ENCODE results near the gene F13A1. TPM values are rescaled to one million over a fixed set of nuclear protein-coding genes. Genes with fewer than 3 reads are reported as not detected.

The F13A1 gene
- polyA plus RNA-seq, 1 of the 3 experiments (the other 2 are of a cell fraction) = not detected

GRCh38 chr6:6366803-6367202 is 46.3 kb upstream of the F13A1 start:
- Histone ChIP-seq H2AFZ (ENCODE audit: low read depth) (no peak overlapping the region), H3K4me3 (ENCODE audit: low read depth in 2 of 2, low read length in 1 of 2) (no peak overlapping the region), H4K20me1 (ENCODE audit: insufficient read depth) (no peaks in the 10 kb centered on the region), H3K79me2 (ENCODE audit: insufficient read depth) (no peaks in the 10 kb centered on the region), H3K9me3 (no peaks in the 10 kb centered on the region), H3K4me2 (no peak overlapping the region), H3K27me3 (ENCODE audit: insufficient read depth) (no peaks in the 10 kb centered on the region), H3K9me2 (no peaks in the 10 kb centered on the region), H3K36me3 (replicated peaks in 1 of 2; ENCODE audit: control insufficient read depth in 1 of 2, insufficient read depth in 2 of 2, low read length in 1 of 2) (no peaks in the 10 kb centered on the region), H3F3A (replicated peaks; ENCODE audit: insufficient read depth) (no peaks in the 10 kb centered on the region), H3K27ac (ENCODE audit: low read depth in 2 of 2, low read length in 1 of 2) (no peak overlapping the region), H3K4me1 (ENCODE audit: control insufficient read depth in 1 of 2, insufficient read depth in 2 of 2, low read depth in 1 of 2, low read length in 1 of 2) (no peaks in the 10 kb centered on the region), H3K9ac (no peak overlapping the region)
- ChIA-PET POLR2A (no interaction called here), CTCF (no interaction called here)
- no peak for DNase-seq
- WGBS (ENCODE audit: low lambda C conversion rate) = 9% methylated on average over 8 of the region's 8 CpGs
- TF ChIP-seq ZBTB33 (IDR thresholded peaks at IDR 0.05; ENCODE audit: borderline replicate concordance, low read depth) = no peak
- TF ChIP-seq MAX (IDR thresholded peaks at IDR 0.05; ENCODE audit: low read depth) = no peak
- no peak for TF ChIP-seq CHD2 (IDR thresholded peaks at IDR 0.05; ENCODE audit: low read length, partially characterized antibody)
- TF ChIP-seq SMC3 (IDR thresholded peaks at IDR 0.05; ENCODE audit: low read depth, low read length) = no peak
- no peak for TF ChIP-seq GABPA (IDR thresholded peaks at IDR 0.05; ENCODE audit: low read depth)
- TF ChIP-seq RXRA (IDR thresholded peaks at IDR 0.05; ENCODE audit: borderline replicate concordance, low read depth) = no peak
- no peak for TF ChIP-seq NFIC (IDR thresholded peaks at IDR 0.05; ENCODE audit: borderline replicate concordance)

DNA sequence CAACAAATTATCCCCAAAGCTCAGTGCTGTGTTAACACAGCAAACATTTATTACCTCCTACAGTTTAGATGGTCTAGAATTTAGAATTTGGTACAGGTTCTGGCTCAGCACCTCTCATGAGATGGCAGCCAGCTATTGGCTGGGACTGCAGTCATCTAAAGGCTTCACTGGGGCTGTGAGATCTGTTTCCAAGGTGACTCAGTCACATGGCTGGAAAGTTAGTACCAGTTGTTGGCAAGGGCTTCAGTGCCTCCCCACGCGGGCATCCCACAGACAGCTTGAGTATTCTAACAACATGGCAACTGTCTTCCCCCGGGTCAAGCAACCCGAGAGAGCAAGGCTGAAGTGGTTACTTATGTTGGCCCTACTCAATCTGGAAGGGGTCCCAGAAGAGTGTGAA is 44.8 kb upstream of the F13A1 start:
- Histone ChIP-seq H3K4me2 (no peak overlapping the region), H4K20me1 (ENCODE audit: insufficient read depth) (no peaks in the 10 kb centered on the region), H3K27ac (ENCODE audit: low read depth in 2 of 2, low read length in 1 of 2) (no peak overlapping the region), H2AFZ (ENCODE audit: low read depth) (no peak overlapping the region), H3K9me3 (no peaks in the 10 kb centered on the region), H3K9me2 (no peaks in the 10 kb centered on the region), H3K4me3 (ENCODE audit: low read depth in 2 of 2, low read length in 1 of 2) (no peak overlapping the region), H3K9ac (no peak overlapping the region), H3K79me2 (ENCODE audit: insufficient read depth) (no peaks in the 10 kb centered on the region), H3F3A (replicated peaks; ENCODE audit: insufficient read depth) (no peaks in the 10 kb centered on the region), H3K27me3 (ENCODE audit: insufficient read depth) (no peaks in the 10 kb centered on the region), H3K4me1 (ENCODE audit: control insufficient read depth in 1 of 2, insufficient read depth in 2 of 2, low read depth in 1 of 2, low read length in 1 of 2) (no peaks in the 10 kb centered on the region), H3K36me3 (replicated peaks in 1 of 2; ENCODE audit: control insufficient read depth in 1 of 2, insufficient read depth in 2 of 2, low read length in 1 of 2) (no peaks in the 10 kb centered on the region)
- POLR2A ChIA-PET = no interaction called here
- TF ChIP-seq TCF12 (IDR thresholded peaks at IDR 0.05) (no peak), EZH2phosphoT487 (IDR thresholded peaks at IDR 0.05; ENCODE audit: borderline replicate concordance, low read depth) (no peak), EP300 (IDR thresholded peaks at IDR 0.05; ENCODE audit: borderline replicate concordance in 1 of 2, low read depth in 1 of 2, low read length in 1 of 2) (no peak), USF1 (IDR thresholded peaks at IDR 0.05; ENCODE audit: borderline replicate concordance, low read depth) (no peak), MAX (IDR thresholded peaks at IDR 0.05; ENCODE audit: low read depth) (no peak), MXI1 (IDR thresholded peaks at IDR 0.05; ENCODE audit: low read depth, low read length) (no peak), RFX5 (IDR thresholded peaks at IDR 0.05; ENCODE audit: low read length) (no peak), TEAD4 (IDR thresholded peaks at IDR 0.05; ENCODE audit: borderline replicate concordance, insufficient read depth) (no peak), RCOR1 (IDR thresholded peaks at IDR 0.05; ENCODE audit: low read length) (no peak), SMC3 (IDR thresholded peaks at IDR 0.05; ENCODE audit: low read depth, low read length) (no peak), TAF1 (IDR thresholded peaks at IDR 0.05; ENCODE audit: borderline replicate concordance, low read depth, low read length) (no peak), RXRA (IDR thresholded peaks at IDR 0.05; ENCODE audit: borderline replicate concordance, low read depth) (no peak)
- TF ChIP-seq, protein P1, sequence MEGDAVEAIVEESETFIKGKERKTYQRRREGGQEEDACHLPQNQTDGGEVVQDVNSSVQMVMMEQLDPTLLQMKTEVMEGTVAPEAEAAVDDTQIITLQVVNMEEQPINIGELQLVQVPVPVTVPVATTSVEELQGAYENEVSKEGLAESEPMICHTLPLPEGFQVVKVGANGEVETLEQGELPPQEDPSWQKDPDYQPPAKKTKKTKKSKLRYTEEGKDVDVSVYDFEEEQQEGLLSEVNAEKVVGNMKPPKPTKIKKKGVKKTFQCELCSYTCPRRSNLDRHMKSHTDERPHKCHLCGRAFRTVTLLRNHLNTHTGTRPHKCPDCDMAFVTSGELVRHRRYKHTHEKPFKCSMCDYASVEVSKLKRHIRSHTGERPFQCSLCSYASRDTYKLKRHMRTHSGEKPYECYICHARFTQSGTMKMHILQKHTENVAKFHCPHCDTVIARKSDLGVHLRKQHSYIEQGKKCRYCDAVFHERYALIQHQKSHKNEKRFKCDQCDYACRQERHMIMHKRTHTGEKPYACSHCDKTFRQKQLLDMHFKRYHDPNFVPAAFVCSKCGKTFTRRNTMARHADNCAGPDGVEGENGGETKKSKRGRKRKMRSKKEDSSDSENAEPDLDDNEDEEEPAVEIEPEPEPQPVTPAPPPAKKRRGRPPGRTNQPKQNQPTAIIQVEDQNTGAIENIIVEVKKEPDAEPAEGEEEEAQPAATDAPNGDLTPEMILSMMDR (IDR thresholded peaks at IDR 0.05) = no peak
- 0% methylated on average over 4 of the region's 4 CpGs for WGBS (ENCODE audit: low lambda C conversion rate)
- no peak for DNase-seq
- CTCF ChIA-PET = no interaction called here

Data from SK-N-SH (cell line).